HUES6 (cell line): Measurements from ENCODE around the gene TAMM41.
"Not testable (repeated sequence)": the region's sequence is repeated elsewhere in the genome, so short reads cannot be mapped to it uniquely, and the experiment has no call there.

Experiments
- H3K27ac ChIP-seq: 2 replicates; pipeline ENCODE4 v1.7.0; 2013; ENCODE audit warnings: low read depth, mild to moderate bottlenecking, low read length, inconsistent platforms
- H3K27me3 ChIP-seq: 2 replicates; pipeline ENCODE4 v1.6.1; 2013; ENCODE audit warnings: low read length; ENCODE audit not compliant: control insufficient read depth, insufficient read depth
- H3K36me3 ChIP-seq: 2 replicates; pipeline ENCODE4 v1.6.1; 2013; ENCODE audit warnings: low read length; ENCODE audit not compliant: control insufficient read depth, insufficient read depth
- H3K4me1 ChIP-seq: 2 replicates; pipeline ENCODE4 v1.6.1; 2013; ENCODE audit warnings: low read length; ENCODE audit not compliant: control insufficient read depth, insufficient read depth
- H3K4me3 ChIP-seq: 2 replicates; pipeline ENCODE4 v1.5.1; 2013; ENCODE audit warnings: low read depth, low read length
- H3K9ac ChIP-seq: one replicate; pipeline ENCODE4 v1.6.1; 2013; ENCODE audit warnings: mild to moderate bottlenecking, low read length
- H3K9me3 ChIP-seq: 2 replicates; pipeline ENCODE4 v1.6.1; 2013; ENCODE audit warnings: low read depth, low read length; ENCODE audit not compliant: control insufficient read depth, insufficient read depth

The TAMM41 gene

DNA sequence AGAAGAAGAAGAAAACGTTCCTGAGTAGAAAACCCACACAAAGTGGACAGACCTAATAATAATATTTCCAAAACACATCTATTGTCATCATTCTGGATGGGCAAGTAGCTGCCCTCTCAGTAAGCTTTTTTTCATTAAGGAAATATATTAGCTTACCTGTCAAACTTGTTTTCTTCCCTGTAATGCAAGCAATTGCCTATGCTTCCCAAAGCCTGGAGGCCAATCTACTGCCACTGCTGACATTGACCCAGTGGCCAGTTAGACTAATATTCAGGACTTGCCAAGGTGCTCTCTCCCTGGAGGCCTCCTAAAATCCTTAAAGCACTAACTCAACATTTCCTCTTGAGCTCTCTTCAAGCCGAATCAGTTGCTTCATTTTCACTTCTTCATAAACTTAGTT, 86.7 kb downstream of the TAMM41 start:
- Histone ChIP-seq H3K36me3 (no peaks in the 10 kb centered on the region), H3K4me3 (no peak overlapping the region), H3K27ac (no peak overlapping the region), H3K9ac (no peak overlapping the region), H3K27me3 (no peaks in the 10 kb centered on the region), H3K4me1 (no peaks in the 10 kb centered on the region), H3K9me3 (no peaks in the 10 kb centered on the region)

DNA sequence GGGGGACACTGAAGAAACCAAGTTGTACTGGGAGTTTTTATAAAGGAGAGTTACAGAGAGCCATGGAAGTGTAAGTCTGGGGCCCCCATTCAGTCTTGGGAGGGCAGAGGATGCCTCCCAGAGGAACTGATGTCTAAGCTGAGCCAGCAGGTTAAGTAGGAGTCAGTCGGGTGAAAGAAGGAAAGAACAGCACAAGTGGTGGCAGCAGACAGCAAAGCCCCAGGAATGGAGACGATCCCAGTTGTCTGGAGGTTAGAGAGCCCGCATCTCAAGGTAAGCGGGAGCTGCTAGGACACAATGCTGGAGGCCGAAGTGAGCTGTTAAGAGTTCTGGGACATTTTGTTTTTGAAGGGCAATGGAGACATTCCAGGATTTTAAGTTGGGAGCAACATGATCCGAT, 88.8 kb downstream of the TAMM41 start:
- H3K9ac ChIP-seq: no peak overlapping the region
- H3K4me1 ChIP-seq: no peaks in the 10 kb centered on the region
- H3K27me3 ChIP-seq: no peaks in the 10 kb centered on the region
- H3K36me3 ChIP-seq: no peaks in the 10 kb centered on the region
- no peak overlapping the region for H3K27ac ChIP-seq
- H3K4me3 ChIP-seq: no peak overlapping the region
- no peaks in the 10 kb centered on the region for H3K9me3 ChIP-seq

DNA sequence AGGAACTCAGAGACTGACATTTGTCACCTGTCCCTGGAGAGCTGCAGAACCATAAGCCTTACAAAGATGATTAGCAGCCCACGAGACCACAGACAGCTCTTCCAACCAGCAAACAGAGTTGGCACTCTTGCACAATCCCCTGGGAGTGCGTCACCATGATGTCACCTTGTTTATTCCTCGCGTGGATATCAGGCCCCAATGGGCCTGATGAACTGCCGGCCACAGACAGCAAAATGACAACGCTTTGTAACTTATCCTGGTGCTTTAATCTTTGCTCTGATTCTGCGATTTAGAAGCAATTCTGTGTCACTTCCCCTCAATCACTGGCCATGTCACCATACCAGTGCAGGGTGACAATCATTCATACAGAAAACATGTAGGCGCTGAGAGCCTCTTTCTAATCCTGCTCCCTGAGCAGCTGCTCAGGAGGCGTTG, 89.2 kb downstream of the TAMM41 start:
- Histone ChIP-seq H3K27me3 (no peaks in the 10 kb centered on the region), H3K4me1 (no peaks in the 10 kb centered on the region), H3K9me3 (no peaks in the 10 kb centered on the region), H3K4me3 (no peak overlapping the region), H3K27ac (no peak overlapping the region), H3K9ac (no peak overlapping the region), H3K36me3 (no peaks in the 10 kb centered on the region)

DNA sequence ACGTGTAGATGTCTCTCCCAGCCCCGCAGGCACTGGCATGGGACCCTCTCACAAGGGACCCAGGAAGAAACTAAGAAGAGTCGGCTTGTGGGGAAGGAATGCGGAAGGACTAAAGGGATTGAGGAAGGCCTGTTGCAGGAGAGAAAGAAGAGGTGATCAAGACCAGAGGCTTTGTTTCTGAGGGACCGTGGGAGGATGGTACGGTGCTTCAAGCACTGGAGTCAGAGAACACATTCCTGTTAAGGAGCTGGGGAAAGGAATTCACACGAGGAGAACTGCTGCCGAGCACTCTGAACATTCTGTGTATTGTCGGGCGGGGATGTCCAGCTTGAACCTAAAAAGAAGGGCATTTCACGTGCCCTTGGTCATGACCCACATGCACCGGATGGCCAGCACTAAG, 91.4 kb downstream of the TAMM41 start:
- H3K4me3 ChIP-seq: no peak overlapping the region
- H3K9me3 ChIP-seq: no peaks in the 10 kb centered on the region
- no peaks in the 10 kb centered on the region for H3K4me1 ChIP-seq
- H3K9ac ChIP-seq: no peak overlapping the region
- no peaks in the 10 kb centered on the region for H3K27me3 ChIP-seq
- H3K27ac ChIP-seq: no peak overlapping the region
- no peaks in the 10 kb centered on the region for H3K36me3 ChIP-seq

DNA sequence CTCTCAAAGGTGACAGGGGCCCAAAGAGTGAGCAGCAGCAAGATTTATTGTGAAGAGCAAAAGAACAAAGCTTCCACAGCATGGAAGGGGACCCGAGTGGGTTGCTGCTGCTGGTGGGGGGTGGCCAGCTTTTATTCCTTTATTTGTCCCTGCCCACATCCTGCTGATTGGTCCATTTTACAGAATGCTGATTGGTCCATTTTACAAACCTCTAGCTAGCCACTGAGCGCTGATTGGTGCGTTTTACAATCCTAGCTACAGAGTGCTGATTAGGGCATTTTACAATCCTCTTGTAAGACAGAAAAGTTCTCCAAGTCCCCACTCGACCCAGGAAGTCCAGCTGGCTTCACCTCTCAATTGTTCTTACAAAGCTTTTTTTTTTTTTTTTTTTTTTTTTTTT, 94.4 kb downstream of the TAMM41 start:
- not testable (repeated sequence) for H3K4me1 ChIP-seq, H3K9ac ChIP-seq, H3K36me3 ChIP-seq

DNA sequence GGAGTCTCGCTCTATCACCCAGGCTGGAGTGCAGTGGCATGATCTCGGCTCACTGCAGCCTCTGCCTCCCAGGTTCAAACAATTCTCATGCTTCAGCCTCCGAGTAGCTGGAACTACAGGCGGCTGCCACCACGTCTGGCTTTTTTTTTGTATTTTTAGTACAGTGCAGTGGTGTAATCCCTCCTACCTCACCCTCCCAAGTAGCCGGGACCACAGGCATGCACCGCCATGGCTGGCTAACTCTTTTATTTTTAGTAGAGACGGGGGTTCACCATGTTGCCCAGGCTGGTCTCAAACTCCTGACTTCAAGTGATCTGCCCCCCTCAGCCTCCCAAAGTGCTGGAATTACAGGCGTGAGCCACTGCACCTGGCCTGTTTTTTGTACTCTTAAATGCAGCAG, 98.4 kb downstream of the TAMM41 start:
- not testable (repeated sequence) for H3K4me3 ChIP-seq, H3K27ac ChIP-seq, H3K36me3 ChIP-seq, H3K27me3 ChIP-seq, H3K9ac ChIP-seq, H3K4me1 ChIP-seq, H3K9me3 ChIP-seq

More for the DNA sequence above, 94.4 kb downstream of the TAMM41 start:
- not testable (repeated sequence) for H3K4me3 ChIP-seq, H3K27ac ChIP-seq, H3K9me3 ChIP-seq, H3K27me3 ChIP-seq
